Panc1 (cell line): ENCODE measurements around the gene ZNF776. TPM values are rescaled to one million over a fixed set of nuclear protein-coding genes. Genes with fewer than 3 reads are reported as not detected.

Source experiments
- ATAC-seq: fragments of 200-7000 bp; cut with Tn5 transposase; 2 replicates; pipeline ENCODE4 v1.9.1; 2020; ENCODE audit warnings: mild to moderate bottlenecking, moderate library complexity
- BruUV-seq: library from RNA; stranded (reverse); fragments of 400-500 nt; replicated peaks from 2 replicates; lab custom pipeline; 2021; lab: Mats Ljungman, UMichigan
- CTCF ChIA-PET: fragments of 300-600 bp; sonication (Branson Sonifier 250); formaldehyde crosslinking; loops from one replicate; lab custom pipeline; 2022; ENCODE audit warnings: antibody characterized with exemption; lab: Charles Lee
- POLR2A ChIA-PET: fragments of 300-600 bp; sonication (Branson Sonifier 250); formaldehyde crosslinking; loops from one replicate; lab custom pipeline; 2022; ENCODE audit warnings: antibody characterized with exemption; lab: Charles Lee
- DNase-seq: peaks from one replicate; pipeline ENCODE4 v3.0.0-alpha.2; 2010; ENCODE audit warnings: low read depth, low spot score
- H3K27ac ChIP-seq: 2 replicates; pipeline ENCODE4 v1.5.1; 2011; ENCODE audit warnings: mild to moderate bottlenecking, low read length, inconsistent platforms
- H3K27me3 ChIP-seq: fragments of 200-500 bp; sonication (Bioruptor generic); 2 replicates; pipeline ENCODE4 v1.6.0; 2014; ENCODE audit warnings: low read length, inconsistent platforms; ENCODE audit not compliant: control insufficient read depth, insufficient read depth
- H3K36me3 ChIP-seq: fragments of 200-500 bp; sonication (Bioruptor generic); 2 replicates; pipeline ENCODE4 v1.5.1; 2014; ENCODE audit warnings: inconsistent platforms, mild to moderate bottlenecking, low read length, moderate library complexity; ENCODE audit not compliant: control insufficient read depth, insufficient read depth
- H3K4me1 ChIP-seq: 2 replicates; pipeline ENCODE4 v1.5.1; 2011; ENCODE audit warnings: inconsistent platforms, mild to moderate bottlenecking, low read length, moderate library complexity; ENCODE audit not compliant: control insufficient read depth, insufficient read depth
- H3K4me3 ChIP-seq, 2 experiments: 2 replicates each; pipeline ENCODE4 v1.5.1; 2011 to 2012; ENCODE audit warnings: low read depth in 2 of 2, low read length in 2 of 2, mild to moderate bottlenecking in 2 of 2, inconsistent platforms in 1 of 2, moderate library complexity in 1 of 2
- H3K9me3 ChIP-seq: fragments of 200-500 bp; sonication (Bioruptor generic); 2 replicates; pipeline ENCODE4 v1.5.1; 2014; ENCODE audit warnings: low read depth, mild to moderate bottlenecking, inconsistent platforms, low read length, moderate library complexity; ENCODE audit not compliant: control insufficient read depth, insufficient read depth
- POLR2AphosphoS5 ChIP-seq: IDR thresholded peaks from 2 replicates; pipeline ENCODE4 v1.6.1; 2012; ENCODE audit warnings: mild to moderate bottlenecking, low read depth, low read length, moderate library complexity
- SIN3A ChIP-seq: IDR thresholded peaks from 2 replicates; pipeline ENCODE4 v1.6.1; 2012; ENCODE audit warnings: low read depth, mild to moderate bottlenecking, low read length, moderate library complexity, borderline replicate concordance; ENCODE audit not compliant: insufficient read depth
- TCF7L2 ChIP-seq: IDR thresholded peaks from 2 replicates; pipeline ENCODE4 v1.6.1; 2011; ENCODE audit warnings: mild to moderate bottlenecking, low read depth, low read length, inconsistent platforms
- in situ Hi-C: cut with HindIII; loops from 2 replicates; pipeline ENCODE4 v1.10.0; 2016; ENCODE audit warnings: low sequenced_read_pairs, low pct_unique_long_range_greater_than_20kb
- intact Hi-C: fragments of 100-400 bp; cut with micrococcal nuclease; formaldehyde crosslinking; loops from one replicate; pipeline ENCODE4 v1.10.0; 2022; ENCODE audit not compliant: unreplicated experiment
- total RNA-seq: library from RNA; stranded (reverse); gene quantifications from one replicate; pipeline ENCODE4 v1.2.1, GENCODE V29; 2021; ENCODE audit not compliant: unreplicated experiment
- TF ChIP-seq, protein P1 (sequence below): fragments of 450-650 bp; IDR thresholded peaks from 2 replicates; pipeline ENCODE4 v1.5.1; 2017; ENCODE audit warnings: mild to moderate bottlenecking
- TF ChIP-seq, protein P2 (sequence below), 2 experiments: IDR thresholded peaks; 2 replicates each; pipeline ENCODE4 v1.6.1; 2011 to 2012; ENCODE audit warnings: low read depth in 2 of 2, control low read depth in 1 of 2, low read length in 1 of 2, mild to moderate bottlenecking in 1 of 2, moderate library complexity in 1 of 2; ENCODE audit not compliant: insufficient read depth in 1 of 2

Gene ZNF776
- total RNA-seq, 1 experiment from 2014 or later, result 19.5 TPM

DNA sequence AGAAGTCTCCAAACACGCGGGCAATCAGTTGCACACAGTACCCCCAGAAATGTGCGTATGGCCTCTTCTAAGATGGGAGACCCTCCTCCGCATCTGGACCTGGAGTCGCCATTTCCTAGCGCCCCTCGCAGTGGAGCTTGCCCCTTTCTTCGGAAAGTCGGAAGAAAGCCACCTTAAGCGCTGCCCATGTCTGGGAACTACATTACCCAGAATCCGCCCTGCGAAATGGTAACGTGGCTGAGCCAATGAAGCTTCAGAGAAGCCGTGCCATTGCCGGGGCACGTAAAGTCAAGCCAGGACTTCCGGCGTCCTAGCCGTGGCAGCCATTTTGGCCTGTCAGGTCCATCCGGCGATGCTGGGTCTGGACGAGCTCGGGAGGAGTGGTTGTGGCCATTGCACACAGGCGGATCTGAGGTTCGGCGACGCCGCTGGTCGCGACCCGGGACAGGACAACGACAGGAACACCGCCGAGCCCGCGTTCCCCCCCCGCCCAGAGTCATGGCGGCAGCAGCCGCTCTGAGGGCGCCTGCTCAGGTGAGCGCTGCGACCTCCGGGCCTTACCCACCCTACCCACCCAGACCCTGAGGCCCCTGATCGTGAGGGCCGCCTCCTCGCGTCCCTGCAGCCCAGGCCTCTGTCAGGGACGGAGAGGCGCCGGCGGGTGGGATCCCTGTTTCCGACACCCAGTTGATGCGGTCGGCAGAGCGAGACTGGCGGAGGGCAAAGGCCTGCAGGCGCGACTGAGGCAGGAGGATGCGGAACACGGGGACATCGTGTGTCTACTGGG, 22.9 kb downstream of the ZNF776 start, which contains the start of gene ZNF586:
Gene ZNF586 (plus strand): TSS at position 332 of the 787 bp plus-strand sequence. CDS start 167 bp downstream, at position 499.
- Histone ChIP-seq H3K4me1 (0 out of 2 replicates have a peak, but pooled peaks cover 5% of the 10 kb centered on the region), H3K27ac (peak within 1 kb of the TSS; percentile 82), H3K27me3 (no peaks in the 10 kb centered on the region), H3K4me3 (peak within 1 kb of the TSS; percentile 66 to 86), H3K9me3 (peaks cover 23% of the 10 kb centered on the region; the same call in 1 of the 2 replicates), H3K36me3 (no peaks in the 10 kb centered on the region)
- no TSS peak for BruUV-seq
- intact Hi-C loops (no loop called here), in situ Hi-C loops (no loop called here)
- ATAC-seq (peak; percentile 100), DNase-seq (peak; percentile 79)
- CTCF ChIA-PET, result interaction anchor here (0.5 to 0.7 kb wide), 3 partner anchors 273 to 787 kb away, joined by 3 to 8 read pairs (median 3); no protein-coding TSS in a partner anchor
- POLR2A ChIA-PET, result interaction anchor here (0.6 to 1.0 kb wide), 4 partner anchors 88 to 790 kb away, joined by 3 to 7 read pairs (median 4); partner anchors contain the start of gene ZNF551
- TF ChIP-seq, protein P1, sequence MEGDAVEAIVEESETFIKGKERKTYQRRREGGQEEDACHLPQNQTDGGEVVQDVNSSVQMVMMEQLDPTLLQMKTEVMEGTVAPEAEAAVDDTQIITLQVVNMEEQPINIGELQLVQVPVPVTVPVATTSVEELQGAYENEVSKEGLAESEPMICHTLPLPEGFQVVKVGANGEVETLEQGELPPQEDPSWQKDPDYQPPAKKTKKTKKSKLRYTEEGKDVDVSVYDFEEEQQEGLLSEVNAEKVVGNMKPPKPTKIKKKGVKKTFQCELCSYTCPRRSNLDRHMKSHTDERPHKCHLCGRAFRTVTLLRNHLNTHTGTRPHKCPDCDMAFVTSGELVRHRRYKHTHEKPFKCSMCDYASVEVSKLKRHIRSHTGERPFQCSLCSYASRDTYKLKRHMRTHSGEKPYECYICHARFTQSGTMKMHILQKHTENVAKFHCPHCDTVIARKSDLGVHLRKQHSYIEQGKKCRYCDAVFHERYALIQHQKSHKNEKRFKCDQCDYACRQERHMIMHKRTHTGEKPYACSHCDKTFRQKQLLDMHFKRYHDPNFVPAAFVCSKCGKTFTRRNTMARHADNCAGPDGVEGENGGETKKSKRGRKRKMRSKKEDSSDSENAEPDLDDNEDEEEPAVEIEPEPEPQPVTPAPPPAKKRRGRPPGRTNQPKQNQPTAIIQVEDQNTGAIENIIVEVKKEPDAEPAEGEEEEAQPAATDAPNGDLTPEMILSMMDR, result no peak
- peak; percentile 93 for TF ChIP-seq POLR2AphosphoS5
- TF ChIP-seq, protein P2, sequence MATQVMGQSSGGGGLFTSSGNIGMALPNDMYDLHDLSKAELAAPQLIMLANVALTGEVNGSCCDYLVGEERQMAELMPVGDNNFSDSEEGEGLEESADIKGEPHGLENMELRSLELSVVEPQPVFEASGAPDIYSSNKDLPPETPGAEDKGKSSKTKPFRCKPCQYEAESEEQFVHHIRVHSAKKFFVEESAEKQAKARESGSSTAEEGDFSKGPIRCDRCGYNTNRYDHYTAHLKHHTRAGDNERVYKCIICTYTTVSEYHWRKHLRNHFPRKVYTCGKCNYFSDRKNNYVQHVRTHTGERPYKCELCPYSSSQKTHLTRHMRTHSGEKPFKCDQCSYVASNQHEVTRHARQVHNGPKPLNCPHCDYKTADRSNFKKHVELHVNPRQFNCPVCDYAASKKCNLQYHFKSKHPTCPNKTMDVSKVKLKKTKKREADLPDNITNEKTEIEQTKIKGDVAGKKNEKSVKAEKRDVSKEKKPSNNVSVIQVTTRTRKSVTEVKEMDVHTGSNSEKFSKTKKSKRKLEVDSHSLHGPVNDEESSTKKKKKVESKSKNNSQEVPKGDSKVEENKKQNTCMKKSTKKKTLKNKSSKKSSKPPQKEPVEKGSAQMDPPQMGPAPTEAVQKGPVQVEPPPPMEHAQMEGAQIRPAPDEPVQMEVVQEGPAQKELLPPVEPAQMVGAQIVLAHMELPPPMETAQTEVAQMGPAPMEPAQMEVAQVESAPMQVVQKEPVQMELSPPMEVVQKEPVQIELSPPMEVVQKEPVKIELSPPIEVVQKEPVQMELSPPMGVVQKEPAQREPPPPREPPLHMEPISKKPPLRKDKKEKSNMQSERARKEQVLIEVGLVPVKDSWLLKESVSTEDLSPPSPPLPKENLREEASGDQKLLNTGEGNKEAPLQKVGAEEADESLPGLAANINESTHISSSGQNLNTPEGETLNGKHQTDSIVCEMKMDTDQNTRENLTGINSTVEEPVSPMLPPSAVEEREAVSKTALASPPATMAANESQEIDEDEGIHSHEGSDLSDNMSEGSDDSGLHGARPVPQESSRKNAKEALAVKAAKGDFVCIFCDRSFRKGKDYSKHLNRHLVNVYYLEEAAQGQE (IDR thresholded peaks at IDR 0.05; ENCODE audit: insufficient read depth in 1 of 2, low read depth in 2 of 2, low read length in 1 of 2), result 0 out of 4 replicates have a peak, but pooled peaks of 1 of the 2 experiments have one; percentile 53
- TF ChIP-seq TCF7L2, result no peak
- TF ChIP-seq SIN3A, result peak; percentile 75; the same call in 1 of the 2 replicates

DNA sequence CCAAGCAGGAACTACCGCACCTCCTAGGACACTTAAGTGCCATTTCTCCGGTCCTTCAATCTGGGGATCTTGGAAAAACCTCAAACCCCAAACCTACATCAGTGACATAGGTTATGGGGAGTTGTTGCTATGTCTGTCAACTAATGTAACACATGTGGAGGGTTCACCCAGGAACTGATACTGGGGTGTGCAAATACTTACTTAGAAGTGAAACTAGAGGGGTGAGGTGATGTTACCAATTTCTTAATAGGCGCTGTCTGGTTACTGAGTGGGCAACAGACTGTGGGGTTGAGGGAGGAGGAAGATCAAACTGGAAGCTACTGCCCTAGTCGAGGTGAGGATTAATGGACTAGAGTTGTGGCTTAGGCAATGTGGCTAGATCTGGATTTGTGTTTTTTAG, 24.8 kb downstream of the ZNF776 start:
- DNase-seq (no peak), ATAC-seq (no peak)
- no peak overlapping the region for H3K4me3 ChIP-seq
- H3K27me3 ChIP-seq, result no peaks in the 10 kb centered on the region
- no peaks in the 10 kb centered on the region for H3K36me3 ChIP-seq
- H3K9me3 ChIP-seq, result peaks cover 26% of the 10 kb centered on the region; the same call in 1 of the 2 replicates
- no TSS peak for BruUV-seq
- 0 out of 2 replicates have a peak, but pooled peaks cover 5% of the 10 kb centered on the region for H3K4me1 ChIP-seq
- in situ Hi-C loops (no loop called here), intact Hi-C loops (no loop called here)
- CTCF ChIA-PET, result no interaction called here
- TF ChIP-seq POLR2AphosphoS5, result no peak
- TF ChIP-seq, protein P2 (IDR thresholded peaks at IDR 0.05; ENCODE audit: insufficient read depth in 1 of 2, low read depth in 2 of 2, low read length in 1 of 2), result no peak
- TF ChIP-seq, protein P1, result no peak
- TF ChIP-seq SIN3A, result no peak
- TF ChIP-seq TCF7L2, result no peak
- POLR2A ChIA-PET, result no interaction called here
- H3K27ac ChIP-seq, result no peak overlapping the region
